COR-L47 (cell line): ENCODE results near the gene ITGB8.

Experiments
- DNase-seq: peaks from one replicate; lab custom pipeline; 2025; lab: John Stamatoyannopoulos, UW

The ITGB8 gene

GRCh38 chr7:20343205-20343604, 12.5 kb downstream of the ITGB8 start:
- no peak for DNase-seq

DNA sequence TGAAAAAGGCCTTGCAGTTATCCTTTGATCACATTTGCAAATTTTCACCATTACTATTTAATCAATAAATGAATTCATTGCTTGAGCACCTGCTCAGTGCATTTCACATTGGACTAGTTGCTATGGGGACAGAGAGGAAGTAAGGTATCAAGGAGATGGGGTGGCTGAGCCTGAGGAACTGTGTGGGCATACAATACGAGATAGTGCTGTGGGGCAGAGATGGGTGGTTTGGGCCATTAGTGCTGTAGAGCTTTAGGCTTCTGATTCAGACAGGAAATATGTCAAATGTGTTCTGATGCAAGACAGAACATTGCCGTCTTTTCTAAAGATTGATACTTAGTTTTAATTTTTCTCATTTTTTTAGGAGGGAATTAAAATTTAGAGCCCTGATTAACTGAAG, 13.2 kb downstream of the ITGB8 start:
- DNase-seq: no peak

GRCh38 chr7:20344396-20344795, 13.7 kb downstream of the ITGB8 start:
- DNase-seq: no peak

DNA sequence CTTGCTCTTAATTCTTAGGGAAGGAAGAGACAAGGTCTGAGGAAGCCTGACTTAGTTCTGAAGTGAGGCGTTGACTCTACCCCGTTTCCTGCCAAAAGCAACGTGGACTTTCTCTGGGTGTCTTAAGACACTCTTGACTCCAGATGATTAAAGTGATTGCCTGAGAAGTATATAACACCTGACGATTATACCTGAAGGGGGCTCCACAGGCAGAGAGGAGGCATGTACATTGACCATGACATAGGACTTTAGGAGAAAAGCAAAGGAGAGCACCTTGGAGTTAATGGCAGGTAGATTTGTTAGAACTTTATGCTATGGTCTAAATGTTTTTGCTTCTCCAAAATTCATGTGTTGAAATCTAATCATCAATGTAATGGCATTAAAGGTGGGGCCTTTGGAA, 15.9 kb downstream of the ITGB8 start:
- DNase-seq: no peak

DNA sequence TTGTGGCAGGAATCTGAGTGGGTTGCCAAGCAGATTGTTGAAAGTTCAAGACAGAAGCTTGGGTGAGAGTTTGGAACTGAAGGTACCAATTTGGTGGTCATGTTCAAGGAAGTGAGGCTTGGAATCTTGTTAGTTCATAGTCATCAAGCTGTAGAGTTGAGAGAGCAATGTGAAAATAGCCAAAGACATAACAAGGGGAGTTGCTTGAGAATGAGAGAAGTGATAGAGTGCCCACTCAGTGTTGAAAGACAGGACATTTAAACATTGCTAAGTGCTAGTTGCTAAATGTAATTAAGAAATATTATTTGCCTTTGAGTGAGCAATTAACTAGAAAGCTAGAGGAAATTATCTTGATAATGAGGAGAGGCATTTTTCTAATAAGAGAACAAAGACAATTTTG, 17.0 kb downstream of the ITGB8 start:
- DNase-seq: no peak

- DNase-seq: no peak
Observed at GRCh38 chr7:20348125-20348807, 17.6 kb downstream of the ITGB8 start.

DNA sequence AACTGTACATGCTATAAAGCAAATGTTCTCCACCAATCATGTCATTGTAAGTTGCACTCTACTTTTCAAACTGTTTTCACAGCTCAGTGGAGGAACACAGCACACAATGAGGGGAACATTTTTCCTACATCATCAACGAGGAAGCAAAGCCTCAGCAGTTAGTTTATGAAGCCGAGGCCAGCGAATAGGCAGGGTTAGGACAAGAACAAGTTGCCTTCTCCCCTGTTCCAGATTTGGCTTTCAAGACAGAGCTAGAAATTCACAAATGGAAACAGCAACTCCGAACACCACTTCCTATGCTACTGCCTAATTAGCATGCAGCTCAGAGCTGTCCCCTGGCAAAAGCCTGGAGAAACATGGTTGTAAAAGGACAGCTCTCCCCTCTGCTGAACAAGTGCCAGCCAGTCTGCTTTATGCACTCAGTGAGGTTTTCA, 19.8 kb downstream of the ITGB8 start:
- no peak for DNase-seq

DNA sequence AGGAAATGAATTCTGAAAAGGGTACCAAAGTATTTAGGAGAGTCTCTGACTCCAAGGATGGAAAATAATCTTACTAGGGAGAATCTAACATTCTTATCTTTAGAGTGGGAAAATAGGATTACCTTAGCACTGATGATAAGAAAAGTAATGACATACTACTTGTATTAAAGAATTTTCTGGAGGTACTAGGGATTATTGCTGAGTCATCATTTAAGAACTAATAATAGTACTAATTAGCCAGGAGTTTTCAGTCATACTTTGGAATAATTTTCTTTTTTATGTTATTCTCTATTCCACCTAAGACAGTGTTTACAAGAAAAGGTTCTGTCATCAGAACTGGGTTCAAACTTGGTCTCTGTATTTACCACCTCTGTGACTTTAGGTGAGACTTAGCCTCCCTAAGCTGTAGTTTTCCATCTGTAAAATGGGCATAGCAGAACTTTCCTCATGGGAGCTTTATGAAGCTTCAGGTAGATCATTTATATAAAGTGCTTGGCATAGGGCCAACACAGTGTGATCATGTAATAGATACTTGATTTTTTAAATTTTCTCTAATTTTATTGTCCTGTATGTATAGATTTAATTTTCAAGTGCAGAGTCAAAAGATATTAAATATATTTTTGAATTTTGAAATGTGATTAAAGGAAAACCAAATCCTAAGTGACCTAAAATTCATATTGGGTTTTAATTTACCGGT, 20.4 kb downstream of the ITGB8 start:
- no peak for DNase-seq

DNA sequence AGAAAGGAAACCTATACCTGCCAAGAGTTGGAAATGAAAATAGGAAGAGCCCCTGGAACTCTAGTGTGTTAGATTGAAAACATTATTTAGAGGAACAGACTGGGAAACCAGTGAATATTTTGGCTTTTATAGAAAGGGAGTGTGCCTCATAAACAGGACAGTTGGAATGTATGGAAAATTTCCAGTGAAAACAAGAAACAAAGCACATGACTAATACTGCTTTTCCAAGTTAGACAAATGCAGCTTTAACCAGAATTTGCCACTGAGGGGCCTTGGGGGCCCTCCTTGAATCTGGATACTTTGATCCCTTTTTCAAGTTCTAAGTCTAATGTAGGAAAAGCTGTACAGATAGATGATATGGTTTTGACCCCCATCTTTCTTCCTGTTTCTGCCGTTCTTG, 21.2 kb downstream of the ITGB8 start:
- no peak for DNase-seq

GRCh38 chr7:20352573-20353306, 22.0 kb downstream of the ITGB8 start:
- DNase-seq: no peak

DNA sequence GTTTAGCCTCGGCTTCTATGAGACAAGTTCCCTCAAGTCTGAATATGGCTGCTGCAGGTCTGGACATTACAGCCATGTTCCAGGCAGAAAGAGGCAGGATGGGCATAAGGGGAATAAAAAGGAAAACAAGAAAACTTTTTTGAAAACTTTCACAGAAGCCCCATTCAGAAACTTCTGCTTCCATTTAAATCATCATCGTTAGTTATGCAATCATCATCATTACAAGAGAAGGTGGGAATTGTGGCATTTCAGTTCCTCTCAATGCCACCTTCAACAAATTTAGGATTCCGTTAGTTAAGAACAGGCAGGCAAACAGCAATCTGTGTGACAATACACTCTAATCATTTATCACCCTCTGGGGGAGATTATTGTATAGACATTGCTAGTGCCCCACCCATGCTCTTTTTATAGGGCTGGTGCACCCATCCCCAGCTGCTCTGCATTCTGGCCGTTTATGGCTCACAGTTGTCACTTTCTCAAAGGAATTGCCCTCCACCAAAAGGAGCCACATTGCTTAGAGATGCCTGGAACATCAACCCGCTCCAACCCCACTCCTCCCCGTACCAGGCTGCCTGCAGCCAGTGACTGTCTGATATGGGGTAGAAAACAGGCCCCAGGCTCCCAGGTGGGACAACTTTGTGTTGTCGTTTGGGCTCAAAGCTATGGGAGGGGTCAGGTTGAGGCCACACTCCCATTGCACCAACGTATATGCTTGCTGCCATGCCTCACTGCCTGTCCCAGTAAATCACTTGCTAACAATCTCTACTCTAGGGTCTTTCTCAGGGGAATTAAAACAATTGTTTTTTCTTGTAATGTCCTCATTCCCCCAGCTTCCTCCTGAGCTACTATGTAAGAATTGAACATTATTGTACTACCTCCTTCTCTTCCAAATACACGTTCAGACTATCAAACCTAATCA, 24.2 kb downstream of the ITGB8 start:
- DNase-seq: no peak

GRCh38 chr7:20358106-20358505, 27.4 kb downstream of the ITGB8 start:
- no peak for DNase-seq

- no peak for DNase-seq
Observed at GRCh38 chr7:20358762-20359282, 28.1 kb downstream of the ITGB8 start.

DNA sequence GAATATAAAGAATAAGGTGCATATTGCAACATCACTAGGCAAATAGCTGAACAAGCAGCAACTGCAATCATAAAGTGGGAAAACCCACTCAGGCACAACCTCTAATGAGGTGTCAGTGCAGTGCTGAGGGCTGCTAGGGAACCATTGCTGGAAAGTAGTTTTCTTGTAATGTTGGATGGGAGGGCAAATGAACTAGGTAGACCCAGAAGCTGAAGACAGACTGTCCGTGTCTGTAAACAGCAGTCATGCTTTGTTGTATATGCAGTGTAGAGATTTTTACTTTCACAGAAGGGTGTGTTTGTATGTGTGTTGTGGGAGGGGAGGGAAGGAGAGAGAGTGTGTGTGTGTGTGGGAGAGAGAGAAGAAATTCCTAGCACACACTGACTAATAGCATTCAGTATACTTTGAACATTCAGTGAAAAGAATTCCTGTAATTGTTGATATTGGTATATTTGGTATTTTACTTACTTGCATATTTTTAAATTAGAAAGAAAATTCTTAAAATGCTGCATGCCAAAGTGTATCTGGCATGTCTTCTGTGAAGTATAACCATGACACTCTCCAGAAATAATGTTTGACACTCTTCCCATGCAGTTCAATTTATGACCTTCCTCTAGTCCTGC, 28.8 kb downstream of the ITGB8 start:
- DNase-seq: no peak

- DNase-seq: no peak
Observed at GRCh38 chr7:20362574-20363253, 32.0 kb downstream of the ITGB8 start.

- no peak for DNase-seq
Observed at GRCh38 chr7:20364571-20365196, 34.0 kb downstream of the ITGB8 start.

DNA sequence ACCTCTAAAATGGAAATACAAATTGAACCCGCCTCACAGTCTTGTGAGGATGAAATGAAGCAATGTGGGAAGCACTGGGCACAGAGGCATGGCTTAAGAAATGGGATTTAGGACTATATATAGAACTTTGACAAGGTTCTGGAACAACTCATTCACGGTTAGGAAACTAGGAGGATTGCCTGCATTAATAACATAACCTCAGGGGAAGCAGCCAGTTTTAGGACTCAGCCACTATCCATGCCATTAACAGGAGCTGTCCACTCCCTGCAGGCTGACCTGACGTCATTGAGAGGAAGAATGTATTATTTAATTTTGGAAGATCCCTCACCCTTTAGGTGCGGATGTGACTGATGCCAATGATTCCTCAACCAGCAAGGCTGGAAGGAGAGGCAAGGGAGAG, 34.8 kb downstream of the ITGB8 start:
- DNase-seq: no peak

GRCh38 chr7:20374399-20374798, 43.7 kb downstream of the ITGB8 start:
- peak; percentile 41 for DNase-seq

- no peak for DNase-seq
Observed at GRCh38 chr7:20376796-20377195, 46.1 kb downstream of the ITGB8 start.

GRCh38 chr7:20381406-20382034, 50.8 kb downstream of the ITGB8 start:
- no peak for DNase-seq
